H1 (cell line): Measurements from ENCODE around the gene LRP3. TPM values are rescaled to one million over a fixed set of nuclear protein-coding genes. Genes with fewer than 3 reads are reported as not detected.

Experiments
- CTCF ChIA-PET: fragments of 300-600 bp; sonication (Branson Sonifier 250); formaldehyde crosslinking; loops from one replicate; lab custom pipeline; 2021; ENCODE audit not compliant: partially characterized antibody; lab: Charles Lee
- POLR2A ChIA-PET: fragments of 300-600 bp; sonication (Branson Sonifier 250); formaldehyde crosslinking; loops from one replicate; lab custom pipeline; 2021; ENCODE audit warnings: inconsistent platforms; ENCODE audit not compliant: partially characterized antibody; lab: Charles Lee
- DNase-seq, 2 experiments: peaks; one replicate each; pipeline versions ENCODE4 v3.0.0 to v3.0.0-alpha.2; 2010 to 2022; ENCODE audit warnings: low spot score in 2 of 2, low read depth in 1 of 2, mixed read lengths in 1 of 2
- FAIRE-seq: peaks from 2 replicates; lab custom pipeline; 2011; peaks lifted over from hg19 to GRCh38; lab: Jason Lieb, UNC
- H2AFZ ChIP-seq: 2 replicates; pipeline ENCODE4 v1.8.1; 2012; ENCODE audit warnings: low read length, inconsistent platforms
- H2AK5ac ChIP-seq: 2 replicates; pipeline ENCODE4 v1.6.1; 2013; ENCODE audit warnings: low read depth, low read length
- H2BK120ac ChIP-seq: replicated peaks from 2 replicates; pipeline ENCODE3; 2013; ENCODE audit warnings: low read depth, low read length, inconsistent platforms
- H2BK12ac ChIP-seq: 2 replicates; pipeline ENCODE4 v1.6.1; 2013; ENCODE audit warnings: low read depth, low read length
- H2BK15ac ChIP-seq: 2 replicates; pipeline ENCODE4 v1.6.1; 2013; ENCODE audit warnings: low read length
- H2BK20ac ChIP-seq: 2 replicates; pipeline ENCODE4 v1.6.1; 2013; ENCODE audit warnings: low read length
- H2BK5ac ChIP-seq: 2 replicates; pipeline ENCODE4 v1.6.1; 2013; ENCODE audit warnings: low read depth, low read length
- H3K14ac ChIP-seq: 2 replicates; pipeline ENCODE4 v1.6.1; 2013; ENCODE audit warnings: inconsistent platforms; ENCODE audit not compliant: insufficient read length
- H3K18ac ChIP-seq: 2 replicates; pipeline ENCODE4 v1.6.1; 2013; ENCODE audit warnings: low read length; ENCODE audit errors: extremely low read depth
- H3K23ac ChIP-seq: 2 replicates; pipeline ENCODE4 v1.6.1; 2013; ENCODE audit warnings: inconsistent platforms; ENCODE audit not compliant: insufficient read length
- H3K23me2 ChIP-seq: 2 replicates; pipeline ENCODE4 v1.6.1; 2013; ENCODE audit warnings: low read depth, low read length
- H3K27ac ChIP-seq: 2 replicates; pipeline ENCODE4 v1.6.1; 2011; ENCODE audit warnings: low read depth, low read length, inconsistent platforms
- H3K27me3 ChIP-seq, 4 experiments: replicated peaks in 1 of 4; 1 replicate in 1 of 4; 2 replicates in 3 of 4; pipeline versions ENCODE4 v1.6.1 to v1.8.1; 2011 to 2013; ENCODE audit warnings: low read length in 3 of 4, mild to moderate bottlenecking in 3 of 4, inconsistent platforms in 2 of 4, mixed read lengths in 2 of 4, moderate library complexity in 1 of 4; ENCODE audit not compliant: control insufficient read depth in 3 of 4, insufficient read depth in 3 of 4; ENCODE audit errors: extremely low read depth in 1 of 4
- H3K36me3 ChIP-seq, 4 experiments: 2 replicates each; pipeline versions ENCODE4 v1.6.1 to v1.8.1; 2011 to 2013; ENCODE audit warnings: mild to moderate bottlenecking in 4 of 4, low read length in 3 of 4, moderate library complexity in 2 of 4, control low read depth in 1 of 4, inconsistent platforms in 1 of 4; ENCODE audit not compliant: insufficient read depth in 4 of 4, control insufficient read depth in 2 of 4
- H3K4ac ChIP-seq: replicated peaks from 2 replicates; pipeline ENCODE3; 2013; ENCODE audit warnings: low read length, low read depth, mixed read lengths, inconsistent platforms; ENCODE audit not compliant: insufficient read length
- H3K4me1 ChIP-seq, 4 experiments: replicated peaks in 1 of 4; 1 replicate in 1 of 4; 2 replicates in 3 of 4; pipeline versions ENCODE4 v1.6.1 to v1.8.1; 2011 to 2013; ENCODE audit warnings: low read length in 3 of 4, inconsistent platforms in 2 of 4, mixed read lengths in 1 of 4; ENCODE audit not compliant: insufficient read depth in 4 of 4, control insufficient read depth in 3 of 4
- H3K4me2 ChIP-seq, 2 experiments: 2 replicates each; pipeline versions ENCODE4 v1.6.1 to v1.8.1; 2011 to 2013; ENCODE audit warnings: low read depth in 2 of 2, low read length in 2 of 2, control low read depth in 1 of 2, inconsistent platforms in 1 of 2, mild to moderate bottlenecking in 1 of 2; ENCODE audit not compliant: insufficient read depth in 1 of 2
- H3K4me3 ChIP-seq, 4 experiments: fragments of 200-600, 300-600 bp in 1 of 4; sonication (generic), shearing (Covaris generic), sonication (Bioruptor Twin) in 1 of 4; 2 replicates each; pipeline versions ENCODE4 v1.5.1 to v1.8.1; 2011 to 2016; ENCODE audit warnings: low read length in 4 of 4, low read depth in 3 of 4, control low read depth in 2 of 4, inconsistent platforms in 2 of 4, mild to moderate bottlenecking in 2 of 4, mixed read lengths in 1 of 4, moderate library complexity in 1 of 4; ENCODE audit not compliant: insufficient read depth in 2 of 4; ENCODE audit errors: extremely low read depth in 1 of 4
- H3K56ac ChIP-seq: replicated peaks from 2 replicates; pipeline ENCODE3; 2013; ENCODE audit warnings: low read depth, mild to moderate bottlenecking, mixed read lengths, low read length, inconsistent platforms; ENCODE audit not compliant: insufficient read length
- H3K79me1 ChIP-seq: 2 replicates; pipeline ENCODE4 v1.6.1; 2013; ENCODE audit warnings: low read depth, low read length, control low read depth
- H3K79me2 ChIP-seq, 2 experiments: 2 replicates each; pipeline versions ENCODE4 v1.6.1 to v1.8.1; 2012 to 2013; ENCODE audit warnings: low read length in 2 of 2, mild to moderate bottlenecking in 2 of 2, inconsistent platforms in 1 of 2; ENCODE audit not compliant: insufficient read depth in 2 of 2, control insufficient read depth in 1 of 2
- H3K9ac ChIP-seq, 4 experiments: replicated peaks in 1 of 4; 1 replicate in 1 of 4; 2 replicates in 3 of 4; pipeline versions ENCODE4 v1.6.1 to v1.8.1; 2011 to 2013; ENCODE audit warnings: low read depth in 3 of 4, low read length in 3 of 4, control low read depth in 2 of 4, mild to moderate bottlenecking in 2 of 4, moderate library complexity in 2 of 4, inconsistent platforms in 1 of 4; ENCODE audit errors: extremely low read depth in 1 of 4
- H3K9me3 ChIP-seq, 2 experiments: 2 replicates each; pipeline versions ENCODE4 v1.6.1 to v1.8.1; 2012 to 2013; ENCODE audit warnings: mild to moderate bottlenecking in 2 of 2, moderate library complexity in 2 of 2, control low read depth in 1 of 2, inconsistent platforms in 1 of 2, low read depth in 1 of 2, low read length in 1 of 2, mixed read lengths in 1 of 2; ENCODE audit not compliant: insufficient read depth in 2 of 2
- H4K20me1 ChIP-seq, 2 experiments: replicated peaks in 1 of 2; 2 replicates each; pipeline versions ENCODE3 to v1.8.1; 2011 to 2013; ENCODE audit warnings: inconsistent platforms in 2 of 2, low read length in 2 of 2, mild to moderate bottlenecking in 1 of 2; ENCODE audit not compliant: insufficient read depth in 2 of 2, control insufficient read depth in 1 of 2
- H4K5ac ChIP-seq: 2 replicates; pipeline ENCODE4 v1.6.1; 2013; ENCODE audit warnings: low read length, low read depth, mixed read lengths, inconsistent platforms; ENCODE audit not compliant: insufficient read length
- H4K8ac ChIP-seq: 2 replicates; pipeline ENCODE4 v1.8.0; 2013; ENCODE audit warnings: mild to moderate bottlenecking, moderate library complexity, low read length, inconsistent platforms; ENCODE audit not compliant: insufficient read depth; ENCODE audit errors: extremely low read depth
- H4K91ac ChIP-seq: replicated peaks from 2 replicates; pipeline ENCODE3; 2013; ENCODE audit warnings: low read length, mixed read lengths, inconsistent platforms; ENCODE audit not compliant: insufficient read length
- EGR1 ChIP-seq: IDR thresholded peaks from 2 replicates; pipeline ENCODE4 v1.6.1; 2011; ENCODE audit warnings: low read depth, low read length, borderline replicate concordance
- JUND ChIP-seq: IDR thresholded peaks from 2 replicates; pipeline ENCODE4 v1.6.1; 2011; ENCODE audit warnings: mild to moderate bottlenecking, improper control_type of control experiment, low read length
- KDM1A ChIP-seq: fragments of 200-600, 300-600 bp; sonication (generic); IDR thresholded peaks from 2 replicates; pipeline ENCODE4 v1.7.1; 2016; ENCODE audit warnings: mild to moderate bottlenecking, low read length, borderline replicate concordance
- RFX5 ChIP-seq: IDR thresholded peaks from 2 replicates; pipeline ENCODE4 v1.6.1; 2011; ENCODE audit warnings: low read depth, low read length, improper control_type of control experiment, borderline replicate concordance
- RNF2 ChIP-seq: fragments of 200-900, 300-1000 bp; sonication (generic); IDR thresholded peaks from 2 replicates; pipeline ENCODE4 v1.7.1; 2016; ENCODE audit warnings: borderline replicate concordance, low read depth, mild to moderate bottlenecking, antibody characterized with exemption, low read length; ENCODE audit not compliant: poor library complexity, severe bottlenecking; ENCODE audit errors: missing control alignments
- SAP30 ChIP-seq: fragments of 300-600 bp; sonication (generic); IDR thresholded peaks from 2 replicates; pipeline ENCODE4 v1.7.1; 2012; ENCODE audit warnings: low read length, moderate library complexity, mild to moderate bottlenecking, inconsistent platforms; ENCODE audit not compliant: insufficient read depth, insufficient replicate concordance
- SIN3A ChIP-seq, 2 experiments: IDR thresholded peaks in 1 of 2; conservative IDR thresholded peaks in 1 of 2; 2 replicates each; pipeline ENCODE4 v1.6.1; 2011 to 2012; ENCODE audit warnings: low read length in 2 of 2, improper control_type of control experiment in 1 of 2, low read depth in 1 of 2, mild to moderate bottlenecking in 1 of 2
- ZNF274 ChIP-seq: IDR thresholded peaks from 2 replicates; pipeline ENCODE4 v1.7.0; 2012; ENCODE audit warnings: low read length, borderline replicate concordance; ENCODE audit errors: extremely low read depth
- WGBS, 2 experiments: shearing (Covaris generic) in 1 of 2; methylation state at CpG; one replicate each; pipeline versions ENCODE4 v1.1.6 to v1.1.7; 2013 to 2015; ENCODE audit warnings: low lambda C conversion rate in 2 of 2, mixed read lengths in 2 of 2, inconsistent platforms in 1 of 2, low coverage in 1 of 2, missing lambda C conversion rate in 1 of 2; ENCODE audit not compliant: insufficient replicate concordance in 2 of 2, insufficient coverage in 1 of 2, insufficient read length in 1 of 2; ENCODE audit errors: extremely low coverage in 1 of 2, missing lambda C conversion rate in 1 of 2; 5-methylcytosine and 5-hydroxymethylcytosine counted together
- polyA plus RNA-seq, 7 experiments: library from polyadenylated mRNA; depleted of rRNA in 3 of 7; stranded (reverse) in 5 of 7; unstranded in 2 of 7; fragments of >200 nt in 5 of 7; fragments of 200-250 nt in 2 of 7; gene quantifications; 1 replicate in 5 of 7; 2 replicates in 1 of 7; 4 replicates in 1 of 7; pipeline versions ENCODE4 v1.2.1 to v1.2.3, GENCODE V29; 2011 to 2013; ENCODE audit warnings: missing spikeins in 2 of 7, mixed read lengths in 2 of 7
- total RNA-seq: library from RNA; stranded (reverse); fragmentation: NEBNext Ultra II Directional; extraction: Animal tissue kit (Norgen Biotek cat#: 25700); gene quantifications from 2 replicates; pipeline ENCODE4 v1.2.1, GENCODE V29; 2021
- TF ChIP-seq, protein P1 (sequence below): IDR thresholded peaks from 2 replicates; pipeline ENCODE4 v1.6.1; 2011; ENCODE audit warnings: low read depth, mild to moderate bottlenecking, low read length; ENCODE audit not compliant: insufficient read depth

Gene LRP3
- total and polyA plus RNA-seq, 2 of the 8 experiments (the other 6 are each of a cell fraction or from before 2014, with no cell fraction given): 30.3 to 33.7 TPM

DNA sequence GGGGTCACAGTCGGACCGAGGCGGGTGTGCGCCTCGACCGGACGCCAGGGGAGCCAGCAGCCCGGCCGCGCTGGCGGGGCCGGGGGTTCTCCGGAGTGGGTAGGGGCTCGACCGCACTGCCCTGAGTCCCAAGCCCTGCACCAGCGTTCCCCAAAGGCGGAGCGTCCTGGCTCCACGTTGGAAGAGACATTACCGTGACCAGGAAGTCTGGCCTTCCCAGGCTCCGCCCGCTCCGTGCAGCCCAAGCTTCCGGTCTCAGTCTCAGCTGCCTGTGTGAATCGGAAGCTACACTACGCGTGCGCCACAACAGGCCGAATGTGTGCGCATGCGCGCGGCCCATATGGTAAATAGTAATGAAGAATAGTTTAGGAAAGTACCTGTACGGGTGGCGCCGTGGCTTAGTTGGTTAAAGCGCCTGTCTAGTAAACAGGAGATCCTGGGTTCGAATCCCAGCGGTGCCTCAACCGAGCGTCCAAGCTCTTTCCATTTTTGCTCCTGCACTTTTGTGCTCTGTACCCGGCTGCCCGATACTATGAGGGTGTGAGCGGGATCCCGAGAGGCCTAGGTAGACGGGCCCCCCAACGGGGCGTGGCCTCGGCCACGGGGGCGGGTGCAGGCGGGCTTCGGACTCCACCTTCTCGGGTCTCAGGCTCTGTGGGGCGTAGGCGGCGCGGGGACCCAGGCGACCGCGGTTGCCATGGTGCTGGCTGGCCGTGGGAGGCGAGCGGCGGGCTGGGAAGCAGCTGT lies 17.3 kb upstream of the LRP3 start:
- Histone ChIP-seq H2BK120ac (peak overlapping the region; percentile 43), H3K4me1 (peaks cover 0 to 3% (median under 1%) of the 10 kb centered on the region in 4 experiments; a peak in 3 of 7 replicates), H2AK5ac (no peak overlapping the region), H3K79me1 (peaks cover 3% of the 10 kb centered on the region; the same call in 1 of the 2 replicates), H3K27ac (peak overlapping the region; percentile 78), H3K23me2 (peaks cover 12% of the 10 kb centered on the region), H3K9ac (peak overlapping the region; percentile 69 to 83 (median 78)), H2BK12ac (no peak overlapping the region), H3K9me3 (no peaks in the 10 kb centered on the region), H3K4me2 (peak overlapping the region; percentile 68 to 95), H2BK15ac (no peak overlapping the region), H4K5ac (no peak overlapping the region), H3K56ac (peak overlapping the region; percentile 82), H3K18ac (no peak overlapping the region; the same call in none of the 2 replicates), H4K20me1 (peaks cover 0 to 5% of the 10 kb centered on the region in 2 experiments), H3K4ac (peak overlapping the region; percentile 78), H3K36me3 (no peaks in the 10 kb centered on the region), H3K23ac (no peak overlapping the region), H2AFZ (peak overlapping the region; percentile 70; the same call in 1 of the 2 replicates), H3K14ac (no peak overlapping the region), H3K4me3 (peak overlapping the region; percentile 73 to 91 (median 90)), H4K91ac (peak overlapping the region; percentile 85), H2BK5ac (peak overlapping the region; percentile 88), H4K8ac (peak overlapping the region; percentile 94), H2BK20ac (no peak overlapping the region), H3K79me2 (0 out of 4 replicates have a peak, but pooled peaks cover 0 to 3% of the 10 kb centered on the region in 2 experiments), H3K27me3 (peaks cover 0 to 2% (median 1%) of the 10 kb centered on the region in 4 experiments; a peak in 3 of 7 replicates)
- CTCF ChIA-PET: interaction anchor here (0.6 to 4.9 kb wide), 19 partner anchors 8 to 243 kb away, joined by 3 to 19 read pairs (median 5); no protein-coding TSS in a partner anchor
- FAIRE-seq (peak; percentile 92), DNase-seq (peak; percentile 96 to 100)
- 1% methylated on average over 47 of the region's 65 CpGs; no CpG with 5 or more reads in 1 of the 2 experiments for WGBS, 2 experiments
- POLR2A ChIA-PET: interaction anchor here (0.5 to 2.8 kb wide), 17 partner anchors 7 to 1826 kb away, joined by 3 to 15 read pairs (median 3); partner anchors contain the start of genes CEBPA and CEBPG
- TF ChIP-seq, protein P1, sequence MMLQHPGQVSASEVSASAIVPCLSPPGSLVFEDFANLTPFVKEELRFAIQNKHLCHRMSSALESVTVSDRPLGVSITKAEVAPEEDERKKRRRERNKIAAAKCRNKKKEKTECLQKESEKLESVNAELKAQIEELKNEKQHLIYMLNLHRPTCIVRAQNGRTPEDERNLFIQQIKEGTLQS: no peak
- TF ChIP-seq KDM1A: no peak
- TF ChIP-seq SAP30: peak; percentile 16
- TF ChIP-seq RFX5: no peak
- TF ChIP-seq ZNF274: no peak
- no peak for TF ChIP-seq RNF2
- TF ChIP-seq JUND: no peak
- peak; percentile 84; the same call in 1 of the 2 replicates for TF ChIP-seq EGR1
- peak; percentile 59 to 90; a peak in 2 of 4 replicates for TF ChIP-seq SIN3A (conservative IDR thresholded peaks at IDR 0.05 in 1 of 2, IDR thresholded peaks at IDR 0.05 in 1 of 2; ENCODE audit: low read depth in 1 of 2, low read length in 2 of 2)
